HG02798 (cell line): ENCODE data around the gene CD151.

Experiments
- ATAC-seq: cut with Tn5 transposase; IDR thresholded peaks from one replicate; pipeline ENCODE4 v1.9.1; 2021; ENCODE audit warnings: mild to moderate bottlenecking; ENCODE audit not compliant: unreplicated experiment, poor library complexity

The CD151 gene

GRCh38 chr11:866481-866880 lies 33.7 kb downstream of the CD151 start:
- ATAC-seq = no peak

GRCh38 chr11:867856-868358 lies 35.2 kb downstream of the CD151 start:
- ATAC-seq = no peak

- no peak for ATAC-seq
Observed at GRCh38 chr11:868394-868793, 35.6 kb downstream of the CD151 start.

GRCh38 chr11:868802-869201 lies 36.0 kb downstream of the CD151 start:
- ATAC-seq = no peak

GRCh38 chr11:869399-870126 lies 36.8 kb downstream of the CD151 start:
- ATAC-seq = no peak

GRCh38 chr11:870127-870413 lies 37.3 kb downstream of the CD151 start:
- ATAC-seq = no peak

GRCh38 chr11:870418-870817 lies 37.7 kb downstream of the CD151 start:
- no peak for ATAC-seq

GRCh38 chr11:871472-871871 lies 38.7 kb downstream of the CD151 start:
- no peak for ATAC-seq

- ATAC-seq = no peak
Observed at GRCh38 chr11:872799-873198, 40.0 kb downstream of the CD151 start.

- ATAC-seq = no peak
Observed at GRCh38 chr11:873706-874105, 41.0 kb downstream of the CD151 start.

GRCh38 chr11:875203-875602 lies 42.5 kb downstream of the CD151 start:
- no peak for ATAC-seq

GRCh38 chr11:875769-876301 lies 43.1 kb downstream of the CD151 start:
- ATAC-seq = no peak

- no peak for ATAC-seq
Observed at GRCh38 chr11:876545-876944, 43.8 kb downstream of the CD151 start.

GRCh38 chr11:877565-877964 lies 44.8 kb downstream of the CD151 start:
- no peak for ATAC-seq

GRCh38 chr11:880447-880846 lies 47.7 kb downstream of the CD151 start:
- no peak for ATAC-seq

- no peak for ATAC-seq
Observed at GRCh38 chr11:882596-882995, 49.8 kb downstream of the CD151 start.

- no peak for ATAC-seq
Observed at GRCh38 chr11:883527-883926, 50.8 kb downstream of the CD151 start.

GRCh38 chr11:884578-885070 lies 51.9 kb downstream of the CD151 start:
- no peak for ATAC-seq

- no peak for ATAC-seq
Observed at GRCh38 chr11:886568-886967, 53.8 kb downstream of the CD151 start.

GRCh38 chr11:887589-887988 lies 54.8 kb downstream of the CD151 start:
- ATAC-seq = no peak
